Esophagus mucosa (tissue), 1 donor: ENCODE measurements around the gene PXT1. TPM values are rescaled to one million over a fixed set of nuclear protein-coding genes. Genes with fewer than 3 reads are reported as not detected.
A peak's percentile ranks its signal among the peaks of the same experiment; 100 is the strongest.
"Not testable (repeated sequence)": the region's sequence is repeated elsewhere in the genome, so short reads cannot be mapped to it uniquely, and the experiment has no call there.

Experiments used
- ATAC-seq: fragments of 200-7000 bp; cut with Tn5 transposase; one replicate; pipeline ENCODE4 v1.9.1; 2020
- total RNA-seq: library from RNA; stranded (reverse); gene quantifications from one replicate; pipeline ENCODE4 v1.2.4, GENCODE V29; 2023
- donor health status: DM: yes; HTN: yes; CAD: no.

The PXT1 gene
- total RNA-seq, 1 donor from 2014 or later = not detected

DNA sequence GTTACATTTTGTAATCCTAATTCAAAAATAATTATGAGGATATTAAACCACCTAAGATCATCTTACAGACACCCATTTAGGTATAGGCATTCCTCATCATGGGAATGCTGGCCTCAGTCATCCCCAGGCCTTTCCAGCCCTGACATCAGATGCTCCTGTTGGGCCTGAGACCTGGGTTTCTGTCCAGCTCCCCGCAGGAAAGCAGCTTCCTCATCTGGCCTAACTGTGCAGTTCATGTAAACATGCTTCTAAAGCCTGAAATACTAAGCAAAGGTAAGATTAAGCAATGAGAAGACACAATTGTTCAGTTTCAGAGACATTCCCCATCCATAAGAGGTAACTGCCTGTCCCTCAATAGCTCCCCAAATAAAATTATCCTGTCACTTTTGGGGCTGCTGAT is 74.2 kb downstream of the PXT1 start:
- ATAC-seq = no peak

DNA sequence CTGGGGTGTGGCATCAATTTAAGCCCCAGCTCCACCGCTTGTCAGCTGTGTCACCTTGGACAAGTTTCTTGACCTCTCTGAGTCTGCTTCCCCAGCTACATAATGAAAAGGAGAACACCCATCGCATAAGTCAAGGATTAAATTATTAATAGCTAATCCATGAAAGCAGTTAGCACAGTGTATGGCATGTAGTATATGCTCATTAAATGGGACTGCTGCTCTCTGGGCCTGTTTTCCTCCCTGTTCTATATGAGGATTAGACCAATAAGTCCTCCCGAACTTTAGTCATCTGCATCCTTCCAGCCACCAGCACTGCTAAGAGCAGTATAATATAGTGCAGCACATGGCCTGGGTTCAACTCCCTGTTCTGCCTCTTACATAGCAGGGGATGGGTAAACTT is 74.9 kb downstream of the PXT1 start:
- peak; percentile 7 for ATAC-seq

DNA sequence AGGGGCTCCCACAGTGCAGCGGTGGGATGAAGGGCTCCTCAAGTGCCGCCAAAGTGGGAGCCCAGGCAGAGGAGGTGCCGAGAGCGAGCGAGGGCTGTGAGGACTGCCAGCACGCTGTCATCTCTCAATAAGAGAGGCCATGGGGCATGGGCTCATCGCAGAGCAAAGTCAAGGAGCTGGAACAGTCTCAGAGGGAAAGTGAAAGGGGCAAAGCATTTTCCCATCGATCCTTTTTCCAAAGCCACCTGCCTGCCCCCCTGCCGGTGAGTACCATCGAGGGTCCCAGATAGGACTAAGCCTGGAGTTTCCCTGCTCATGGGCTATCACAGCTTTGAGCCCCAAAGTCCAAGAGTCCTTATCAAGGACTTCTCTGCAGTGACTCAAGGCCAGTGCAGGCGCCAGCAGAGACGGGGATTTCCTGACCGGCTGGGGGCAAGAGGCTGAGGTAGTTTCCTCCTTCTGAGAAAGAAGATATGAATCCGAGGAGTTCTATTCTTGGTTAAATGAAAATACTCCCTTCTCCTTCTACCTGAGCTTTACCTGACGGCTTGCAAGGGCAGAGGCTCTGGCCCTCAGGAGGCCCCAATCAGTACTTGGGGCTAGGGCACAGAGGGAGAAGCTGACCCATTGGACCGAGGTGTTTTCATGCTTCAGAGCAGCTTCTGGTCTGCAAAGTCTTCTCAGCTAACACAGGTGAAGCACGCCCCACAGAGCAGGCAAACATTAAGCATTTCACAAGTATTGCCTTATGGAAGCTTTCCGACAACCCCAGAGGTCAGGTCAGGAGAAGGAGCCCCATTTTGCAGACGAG is 77.8 kb downstream of the PXT1 start:
- no peak for ATAC-seq

DNA sequence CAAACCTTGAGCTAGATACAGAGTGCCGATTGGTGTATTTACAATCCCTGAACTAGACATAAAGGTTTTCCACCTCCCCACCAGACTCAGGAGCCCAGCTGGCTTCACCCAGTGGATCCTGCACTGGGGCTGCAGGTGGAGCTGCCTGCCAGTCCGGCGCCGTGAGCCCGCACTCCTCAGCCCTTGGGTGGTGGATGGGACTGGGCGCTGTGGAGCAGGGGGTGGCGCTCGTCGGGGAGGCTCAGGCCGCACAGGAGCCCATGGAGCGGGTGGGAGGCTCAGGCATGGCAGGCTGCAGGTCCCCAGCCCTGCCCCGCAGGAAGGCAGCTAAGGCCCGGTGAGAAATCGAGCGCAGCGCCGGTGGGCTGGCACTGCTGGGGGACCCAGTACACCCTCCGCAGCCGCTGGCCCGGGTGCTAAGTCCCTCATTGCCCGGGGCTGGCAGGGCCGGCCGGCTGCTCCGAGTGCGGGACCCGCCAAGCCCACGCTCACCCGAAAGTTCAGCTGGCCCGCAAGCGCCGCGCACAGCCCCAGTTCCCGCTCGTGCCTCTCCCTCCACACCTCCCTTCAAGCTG is 78.5 kb downstream of the PXT1 start:
- ATAC-seq = not testable (repeated sequence)

DNA sequence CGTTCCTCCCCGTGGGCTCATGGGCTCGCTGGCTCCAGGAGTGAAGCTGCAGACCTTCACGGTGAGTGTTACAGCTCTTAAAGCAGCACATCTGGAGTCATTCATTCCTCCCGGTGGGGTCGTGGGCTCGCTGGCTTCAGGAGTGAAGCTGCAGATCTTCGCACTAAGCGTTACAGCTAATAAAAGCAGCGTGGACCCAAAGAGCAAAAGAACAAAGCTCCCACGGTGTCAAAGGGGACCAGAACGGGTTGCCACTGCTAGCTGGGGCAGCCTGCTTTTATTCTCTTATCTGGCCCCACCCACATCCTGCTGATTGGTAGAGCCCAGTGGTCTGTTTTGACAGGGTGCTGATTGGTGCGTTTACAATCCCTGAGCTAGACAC is 79.3 kb downstream of the PXT1 start:
- not testable (repeated sequence) for ATAC-seq

DNA sequence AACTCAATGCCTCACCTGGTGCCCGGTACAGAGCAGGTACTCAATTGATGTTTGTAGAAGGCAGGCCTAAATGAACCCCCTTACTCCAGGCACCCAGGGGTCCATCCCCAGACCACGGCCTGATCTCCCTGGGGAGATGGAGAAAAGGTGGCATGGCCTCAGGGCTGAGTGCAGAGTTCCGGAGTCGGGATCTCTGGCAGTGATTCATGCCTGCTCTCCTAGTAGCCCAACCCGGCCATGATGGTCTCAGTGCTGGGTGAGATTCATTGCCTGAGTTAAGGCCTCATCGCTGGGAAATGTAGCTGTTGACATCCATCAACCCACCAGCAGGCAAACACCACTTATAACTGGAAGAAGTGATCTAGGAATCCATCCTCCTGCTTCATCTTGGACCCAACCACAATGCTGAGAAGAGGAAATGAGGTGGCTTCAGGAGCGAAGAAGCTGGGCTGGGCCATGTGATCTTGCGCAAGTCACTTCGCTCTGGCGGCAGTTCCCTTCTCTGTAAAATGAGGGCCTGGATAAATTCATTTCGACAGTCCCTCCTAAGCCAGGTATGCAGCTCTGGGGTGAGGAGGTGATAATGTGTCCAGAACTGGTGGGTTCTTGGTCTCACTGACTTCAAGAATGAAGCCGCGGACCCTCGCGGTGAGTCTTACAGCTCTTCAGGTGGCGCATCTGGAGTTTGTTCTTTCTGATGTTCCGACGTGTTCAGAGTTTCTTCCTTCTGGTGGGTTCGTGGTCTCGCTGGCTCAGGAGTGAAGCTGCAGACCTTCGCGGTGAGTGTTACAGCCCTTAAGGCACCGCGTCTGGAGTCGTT is 79.9 kb downstream of the PXT1 start:
- ATAC-seq = no peak

DNA sequence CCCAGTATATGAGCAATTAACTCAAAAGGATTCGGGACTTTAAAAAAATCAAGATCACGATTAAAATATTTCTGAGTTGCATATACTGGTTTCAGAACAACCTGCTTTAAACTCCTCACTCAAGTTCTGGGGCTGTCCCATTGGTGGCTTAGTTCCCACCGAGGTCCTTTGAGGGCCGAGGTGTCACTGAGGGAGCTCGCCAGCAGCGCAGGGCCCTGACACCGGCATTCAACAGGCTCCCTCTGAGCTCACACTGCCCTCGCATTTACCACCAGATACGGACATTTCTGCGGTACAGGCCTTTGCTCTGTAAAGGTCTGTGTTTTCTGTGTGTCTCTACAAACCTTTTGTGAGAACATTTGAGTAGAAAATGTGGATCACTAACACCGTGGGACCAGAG is 81.6 kb downstream of the PXT1 start:
- no peak for ATAC-seq

DNA sequence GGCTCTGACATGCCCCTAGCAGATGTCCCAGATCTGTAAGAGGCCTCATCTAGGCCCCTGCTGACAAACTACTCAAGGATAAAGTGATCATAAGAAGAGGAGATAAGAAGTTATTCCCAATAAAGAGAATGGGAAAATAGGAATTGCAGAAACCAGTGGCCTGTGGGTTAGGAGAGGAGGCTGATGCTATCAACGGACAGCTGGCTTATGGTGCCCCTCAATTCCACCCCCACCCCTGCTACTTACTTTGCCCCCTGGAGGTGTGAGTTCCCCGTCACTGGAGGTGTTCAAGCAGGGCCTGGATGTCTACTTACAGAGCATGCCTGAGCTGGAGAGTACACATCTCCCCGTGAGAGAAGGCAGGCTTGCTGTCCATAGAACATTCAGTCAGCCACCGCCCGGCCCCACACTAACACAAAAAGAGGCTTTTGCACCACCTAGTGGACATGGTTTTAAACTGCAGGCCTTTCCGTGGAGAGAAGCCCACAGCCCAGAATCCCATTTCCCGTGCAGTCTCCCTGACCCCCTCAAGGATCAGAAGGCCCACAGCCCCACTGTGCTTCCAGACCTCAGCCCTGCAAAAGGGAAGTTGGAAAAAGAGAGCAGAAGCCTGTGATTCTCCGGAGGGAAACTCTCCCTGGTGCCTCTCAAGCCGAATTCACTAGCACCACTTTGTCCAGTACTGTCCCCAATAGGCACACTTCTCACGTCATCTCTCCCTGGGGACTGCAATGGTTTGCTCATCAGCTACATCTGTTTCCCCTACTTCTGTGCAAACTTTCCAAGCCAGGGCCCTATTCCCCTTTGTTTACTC is 82.2 kb downstream of the PXT1 start:
- ATAC-seq = peak; percentile 87

DNA sequence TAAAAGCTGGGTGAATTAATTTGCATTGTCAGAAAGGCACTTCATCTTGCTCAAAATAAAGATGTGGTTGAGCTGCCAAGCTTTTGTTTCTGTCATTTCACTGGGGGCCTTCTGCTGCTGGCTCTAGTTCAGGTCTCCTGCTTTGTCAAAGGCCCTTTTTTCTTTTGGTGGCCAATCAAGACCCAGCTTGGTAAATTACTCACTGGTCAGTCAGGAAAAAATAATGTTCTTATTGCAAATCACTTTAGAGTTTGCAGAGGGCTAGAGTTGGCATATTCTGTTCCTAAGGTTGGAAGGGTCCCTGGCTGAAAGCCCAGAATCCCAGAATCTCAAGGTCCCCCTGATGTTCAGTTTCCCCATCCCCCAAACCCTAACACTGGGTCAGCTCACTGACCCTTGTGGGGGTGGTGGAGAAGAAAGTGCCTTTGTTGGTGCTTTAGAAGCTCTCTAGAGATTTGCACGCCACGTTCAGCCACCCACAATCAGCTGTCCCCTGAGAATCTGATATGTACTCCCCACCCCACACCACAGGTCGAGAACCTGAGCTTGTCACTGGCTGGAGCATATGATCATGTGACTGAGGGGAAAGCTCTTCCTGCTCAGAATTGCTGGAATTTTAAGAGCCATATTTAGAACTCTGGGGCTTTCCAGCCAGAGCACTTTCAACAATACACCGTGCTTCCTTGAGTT is 84.3 kb downstream of the PXT1 start:
- ATAC-seq = no peak

DNA sequence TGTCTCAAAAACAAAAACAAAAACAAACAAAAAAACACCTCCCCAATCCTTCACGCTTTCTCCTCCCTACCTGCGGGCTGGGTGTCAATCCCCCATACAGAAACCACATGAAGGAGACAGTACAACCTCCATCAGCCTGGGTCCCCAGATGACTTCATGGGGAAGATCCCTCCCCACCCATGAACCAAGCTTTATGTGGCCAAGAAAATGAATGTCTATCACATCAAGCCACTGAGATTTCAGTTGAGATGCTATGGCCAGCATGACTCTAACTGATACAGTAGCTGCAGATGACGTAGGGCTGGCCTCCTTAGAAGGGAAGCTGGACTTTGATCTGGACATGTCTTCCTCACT is 84.8 kb downstream of the PXT1 start:
- ATAC-seq = no peak

DNA sequence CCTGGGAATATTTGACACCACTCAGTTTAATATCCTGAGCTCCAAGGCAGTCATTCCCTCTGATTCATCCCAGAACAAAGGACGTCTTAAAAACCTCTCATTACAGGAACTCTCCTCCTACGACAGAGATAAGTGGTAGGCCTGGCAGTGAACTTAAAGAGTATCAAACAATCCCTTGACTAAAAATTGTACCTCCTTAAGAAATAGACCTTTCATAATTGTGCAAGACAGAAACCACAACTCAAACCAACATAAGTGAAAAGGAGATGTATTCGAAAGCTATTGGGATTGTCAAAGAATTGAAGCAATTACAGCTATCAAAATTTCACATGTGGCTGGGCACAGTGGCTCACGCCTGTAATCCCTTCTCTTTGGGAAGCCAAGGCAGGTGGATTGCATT is 86.8 kb downstream of the PXT1 start:
- no peak for ATAC-seq

DNA sequence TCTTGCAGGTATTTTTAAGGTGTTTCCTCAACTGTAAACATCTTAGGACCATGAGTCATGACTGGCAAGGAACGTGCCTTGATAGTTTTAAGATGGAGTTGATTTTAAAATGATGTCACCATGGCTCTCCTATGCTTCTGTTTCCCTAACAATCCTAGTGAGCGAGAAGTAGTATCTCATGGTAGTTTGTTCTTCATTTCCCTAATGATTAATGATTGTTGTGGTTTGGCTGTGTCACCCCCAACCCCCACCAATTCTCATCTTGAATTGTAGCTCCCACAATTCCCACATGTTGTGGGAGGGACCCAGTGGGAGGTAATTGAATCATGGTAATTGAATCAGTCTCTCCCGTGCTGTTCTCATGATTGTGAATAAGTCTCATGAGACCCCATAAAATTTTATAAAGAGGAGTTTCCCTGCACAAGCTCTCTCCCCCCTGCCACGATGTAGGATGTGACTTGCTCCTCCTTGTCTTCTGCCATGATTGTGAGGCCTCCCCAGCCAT is 89.2 kb downstream of the PXT1 start:
- peak; percentile 28 for ATAC-seq

DNA sequence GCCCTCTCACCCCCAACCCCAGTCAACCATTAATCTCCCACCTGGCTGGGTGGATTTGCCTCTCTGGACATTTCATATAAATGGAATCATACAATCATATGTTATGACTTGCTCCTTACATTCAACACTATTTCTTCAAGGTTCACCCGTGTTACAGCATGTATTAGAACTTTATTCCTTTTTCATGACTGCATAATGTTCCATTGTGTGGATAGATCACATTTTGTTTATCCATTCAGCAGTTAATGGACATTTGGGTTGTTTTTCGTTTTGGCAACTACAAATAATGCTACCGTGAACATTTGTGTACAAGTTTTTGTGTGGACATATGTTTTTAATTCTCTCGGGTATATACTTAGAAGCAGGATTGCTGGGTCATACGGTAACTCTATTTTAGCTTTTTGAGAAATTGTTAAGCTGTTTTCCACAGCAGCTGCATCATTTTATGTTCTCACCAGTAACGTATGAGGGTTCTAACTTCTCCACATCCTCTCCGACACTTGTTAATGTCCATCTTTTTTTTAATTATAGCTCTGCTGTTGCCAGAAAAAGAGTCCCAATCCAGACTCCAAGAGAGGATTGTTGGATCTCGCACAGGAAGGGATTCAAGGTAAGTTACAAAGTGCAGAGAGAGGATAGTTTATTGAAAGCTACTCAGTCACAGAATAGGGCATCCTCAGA is 90.0 kb downstream of the PXT1 start:
- ATAC-seq = no peak

DNA sequence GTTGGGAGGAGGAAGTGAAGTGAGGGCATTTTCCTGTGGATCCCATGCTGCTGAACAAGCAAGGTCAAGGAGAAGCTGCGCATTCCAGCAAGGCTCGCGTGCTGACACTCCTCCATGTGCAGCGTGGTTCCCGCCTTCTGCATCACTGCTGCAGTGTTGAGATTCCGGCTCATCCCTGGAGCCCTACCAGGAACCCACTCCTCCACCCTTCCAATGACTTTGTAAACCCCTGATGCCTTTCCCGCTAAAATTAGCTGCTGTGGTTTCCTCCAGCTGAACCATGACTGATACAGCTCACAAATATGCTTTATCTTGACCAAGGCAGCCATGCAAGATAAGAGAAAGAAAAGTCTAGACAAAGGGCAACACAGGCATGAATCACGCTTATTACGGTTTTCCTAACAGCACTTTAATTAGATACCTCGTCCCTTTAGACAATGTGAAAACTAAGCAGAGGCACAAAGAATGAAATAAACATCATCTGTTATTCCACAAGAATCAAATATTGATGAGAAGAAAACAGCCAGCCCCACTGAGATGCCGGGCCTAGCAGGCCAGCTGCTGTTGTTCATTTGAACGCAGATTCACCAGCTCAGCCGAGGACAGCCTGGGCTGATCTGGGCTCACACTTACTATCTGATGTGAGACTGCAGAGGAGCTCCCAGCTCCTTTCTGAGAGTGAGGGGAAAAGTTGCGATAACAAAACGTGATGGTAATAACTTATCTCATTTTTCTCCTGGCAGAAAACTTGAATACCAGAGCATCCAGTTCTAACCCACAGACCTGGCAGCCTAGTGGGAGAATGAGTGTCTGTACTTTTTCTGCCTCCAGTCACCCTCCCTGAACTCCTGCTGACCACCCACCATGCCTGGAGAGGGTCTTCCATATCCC is 91.7 kb downstream of the PXT1 start:
- no peak for ATAC-seq

DNA sequence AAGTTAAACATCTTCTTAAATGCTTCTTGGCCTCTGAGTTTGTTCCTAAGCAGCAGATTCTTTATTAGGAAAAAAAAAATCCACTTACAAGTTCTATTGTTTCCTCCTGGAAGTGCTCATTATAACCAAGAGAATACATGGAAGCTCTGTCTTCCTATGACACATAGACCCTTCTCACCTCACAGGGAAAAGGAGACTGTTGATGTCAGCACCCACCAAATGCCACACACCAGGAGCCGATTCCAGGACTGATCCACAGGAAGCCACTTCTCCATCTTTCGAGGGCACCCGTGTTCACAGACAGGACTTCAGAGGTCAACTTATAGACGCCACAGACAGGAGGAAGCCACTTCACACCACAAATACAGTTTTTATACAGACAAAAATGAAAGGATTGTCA is 92.6 kb downstream of the PXT1 start:
- ATAC-seq = no peak

DNA sequence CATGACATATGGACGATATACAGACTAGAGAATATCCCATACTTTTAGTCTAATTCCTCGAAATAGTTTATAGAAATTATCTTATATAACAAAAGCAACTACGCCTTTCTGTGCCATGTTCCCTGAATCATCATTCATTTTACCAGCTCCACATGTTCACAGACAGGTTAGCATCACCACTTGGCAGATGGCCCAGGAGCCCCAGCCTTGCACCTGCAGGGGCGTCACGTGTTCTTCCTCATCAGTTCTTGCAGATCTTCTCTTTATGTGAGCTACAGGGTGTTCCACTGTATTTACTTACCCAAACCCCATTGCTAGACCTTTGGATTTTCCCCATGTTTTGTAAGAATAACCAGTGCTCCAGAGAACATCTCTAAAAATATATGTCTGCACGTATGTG is 93.4 kb downstream of the PXT1 start:
- peak; percentile 56 for ATAC-seq

DNA sequence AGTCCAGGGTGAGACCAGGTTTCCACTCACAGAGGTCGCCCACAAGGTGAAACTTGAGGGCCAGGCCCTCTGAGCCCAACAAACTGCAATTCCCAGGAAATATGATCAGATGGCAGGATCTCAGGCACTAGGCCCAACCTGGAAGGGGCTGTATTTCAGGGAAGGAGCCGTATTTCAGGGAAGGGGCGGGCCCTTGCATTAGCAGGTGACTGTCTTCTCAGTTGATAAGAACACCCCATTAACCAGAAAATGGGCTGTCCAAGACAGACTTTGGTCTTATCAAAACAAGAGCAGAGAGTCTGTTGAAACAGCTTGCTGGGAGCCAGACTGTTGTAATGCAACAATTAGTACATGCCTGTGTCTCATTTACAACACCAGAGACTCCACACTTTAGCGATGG is 95.0 kb downstream of the PXT1 start:
- no peak for ATAC-seq

DNA sequence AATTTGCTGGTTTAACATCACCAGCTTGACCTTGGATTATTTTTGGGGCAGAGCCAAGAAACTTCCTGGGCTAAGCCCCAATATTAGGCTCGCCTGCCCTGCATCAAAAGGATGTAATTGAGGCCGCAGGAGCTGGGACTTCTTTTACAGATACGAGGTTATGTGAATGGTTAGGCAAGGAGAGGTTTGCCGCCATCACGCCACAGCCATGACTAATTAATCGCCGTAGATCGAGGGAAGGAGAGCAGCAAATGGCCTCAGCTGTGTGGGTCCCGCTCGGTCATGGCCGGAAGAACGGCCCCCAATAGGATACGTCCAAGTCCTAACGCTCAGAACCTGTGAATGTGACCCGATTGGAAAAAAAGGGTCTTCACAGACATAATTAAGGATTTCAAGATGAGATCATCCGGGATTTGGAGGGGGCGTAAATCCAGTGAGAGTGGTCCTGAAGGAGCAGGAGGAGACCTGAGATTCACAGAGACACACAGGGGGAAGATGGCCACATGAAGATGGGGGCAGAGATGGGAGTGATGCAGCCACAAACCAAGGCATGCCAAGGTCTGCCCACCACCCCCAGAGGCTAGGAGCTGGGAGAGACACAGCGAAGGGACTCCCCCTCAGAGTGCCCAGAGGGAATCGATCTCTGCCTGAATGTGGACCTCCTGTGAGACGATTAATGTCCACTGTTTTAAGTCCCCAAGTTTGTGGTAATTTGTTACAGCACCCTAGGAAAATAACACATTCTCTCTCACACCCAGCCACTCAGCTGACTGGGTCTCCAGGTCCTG is 96.0 kb downstream of the PXT1 start:
- ATAC-seq = no peak

DNA sequence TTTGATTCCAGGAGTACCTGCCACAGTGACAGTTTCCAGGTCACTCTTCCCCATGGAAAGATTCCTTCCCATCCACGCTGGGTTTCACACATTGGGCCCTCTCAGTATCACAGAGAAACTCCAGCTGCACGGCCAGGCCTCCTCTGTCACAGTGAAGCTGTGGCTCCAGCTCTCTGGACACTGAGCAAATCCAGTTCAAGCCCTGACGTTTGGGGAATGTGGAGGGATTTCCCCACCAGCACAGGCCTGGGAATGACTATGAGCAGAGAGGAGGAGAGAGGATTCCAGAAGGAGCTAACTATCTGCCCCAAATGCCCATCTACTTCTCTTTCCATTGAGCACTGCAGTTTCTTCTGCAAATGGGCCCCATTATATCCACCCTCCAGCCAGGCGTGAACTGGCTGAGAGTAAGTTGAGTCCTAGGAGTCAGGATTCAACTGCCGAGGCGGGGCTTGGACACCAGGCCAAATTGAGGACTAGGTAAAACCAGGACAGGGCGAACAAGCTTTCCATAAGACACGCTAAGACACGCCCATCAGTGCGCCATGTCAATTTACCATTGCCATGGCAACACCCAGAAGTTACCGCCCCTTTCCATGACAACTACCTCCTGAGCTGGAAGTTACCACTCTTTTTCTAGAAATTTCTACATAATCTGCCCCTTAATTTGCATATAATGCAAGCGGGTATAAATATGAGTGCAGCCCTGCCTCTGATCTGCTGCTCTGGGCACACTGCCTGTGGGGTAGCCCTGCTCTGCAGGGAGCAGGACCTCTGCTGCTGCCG is 96.8 kb downstream of the PXT1 start:
- peak; percentile 86 for ATAC-seq
